Gastroesophageal sphincter (tissue), 4 donors: ENCODE results near the gene ADAMTS14. TPM values are rescaled to one million over a fixed set of nuclear protein-coding genes. Genes with fewer than 3 reads are reported as not detected.
A peak's percentile ranks its signal among the peaks of the same experiment; 100 is the strongest.

Experiments used
- ATAC-seq: fragments of 150-250 bp; one replicate; pipeline ENCODE4 v1.9.1; 2016; ENCODE audit warnings: mild to moderate bottlenecking, moderate library complexity
- H3K27ac ChIP-seq, 4 donors: fragments of 200-600 bp; sonication (generic) in 3 of 4; 1 replicate in 3 of 4; 2 replicates in 1 of 4; pipeline ENCODE4 v1.5.1; 2016 to 2019
- H3K27me3 ChIP-seq: fragments of 200-600 bp; sonication (generic); one replicate; pipeline ENCODE4 v1.5.1; 2019
- H3K36me3 ChIP-seq, 2 donors: fragments of 200-600 bp; sonication (generic); one replicate each; pipeline ENCODE4 v1.5.1; 2019; ENCODE audit warnings: control low read depth in 1 of 2
- H3K4me1 ChIP-seq, 3 donors: fragments of 200-600 bp; sonication (generic); 1 replicate in 2 of 3; 2 replicates in 1 of 3; pipeline ENCODE4 v1.5.1; 2016 to 2019; ENCODE audit warnings: control low read depth in 2 of 3
- H3K4me3 ChIP-seq, 2 donors: fragments of 200-600 bp; sonication (generic); one replicate each; pipeline ENCODE4 v1.5.1; 2019; ENCODE audit warnings: mild to moderate bottlenecking in 1 of 2, moderate library complexity in 1 of 2
- H3K9me3 ChIP-seq, 3 donors: fragments of 200-600 bp; sonication (generic); one replicate each; pipeline ENCODE4 v1.5.1; 2017 to 2019; ENCODE audit warnings: control low read depth in 2 of 3
- CTCF ChIP-seq, 4 experiments: fragments of 200-600 bp in 2 of 4; fragments of 450-650 bp in 2 of 4; sonication (generic) in 1 of 4; IDR thresholded peaks; one replicate each; pipeline ENCODE4 v1.5.1; 2017 to 2019; ENCODE audit warnings: antibody characterized with exemption in 4 of 4, mild to moderate bottlenecking in 2 of 4, moderate library complexity in 2 of 4
- EP300 ChIP-seq: sonication (generic); formaldehyde crosslinking; IDR thresholded peaks from one replicate; pipeline ENCODE4 v1.6.1; 2017; ENCODE audit warnings: antibody characterized with exemption, mild to moderate bottlenecking
- POLR2A ChIP-seq, 2 donors: fragments of 450-650 bp; IDR thresholded peaks; one replicate each; pipeline ENCODE4 v1.6.1; 2017; ENCODE audit warnings: antibody characterized with exemption in 2 of 2, mild to moderate bottlenecking in 2 of 2, moderate library complexity in 1 of 2
- POLR2AphosphoS5 ChIP-seq: sonication (generic); formaldehyde crosslinking; IDR thresholded peaks from one replicate; pipeline ENCODE4 v1.6.1; 2017; ENCODE audit warnings: antibody characterized with exemption
- WGBS, 2 donors: methylation state at CpG; one replicate each; pipeline ENCODE4 v1.1.5; 2018; ENCODE audit warnings: low coverage in 1 of 2; 5-methylcytosine and 5-hydroxymethylcytosine counted together
- total RNA-seq, 4 donors: library from RNA; depleted of rRNA; stranded (reverse); fragments of >200 nt; gene quantifications; one replicate each; pipeline ENCODE4 v1.1.0, GENCODE V29; 2016

ADAMTS14 gene
- total RNA-seq, 4 donors from 2014 or later: 0.04 to 0.27 TPM; not detected in 2

- 98 to 100% methylated on average over 2 to 9 of the region's 12 CpGs for WGBS, 2 donors
- H3K27me3 ChIP-seq: no peaks in the 10 kb centered on the region
- peaks cover 0 to 11% (median 6%) of the 10 kb centered on the region in 3 donors for H3K4me1 ChIP-seq
- no peak for ATAC-seq
- no peaks in the 10 kb centered on the region for H3K9me3 ChIP-seq
- H3K4me3 ChIP-seq: no peak overlapping the region
- TF ChIP-seq POLR2AphosphoS5 (no peak), EP300 (no peak), CTCF (IDR thresholded peaks at IDR 0.05) (no peak), POLR2A (IDR thresholded peaks at IDR 0.05) (no peak)
- no peaks in the 10 kb centered on the region for H3K36me3 ChIP-seq
- H3K27ac ChIP-seq: no peak overlapping the region
Observed at GRCh38 chr10:70689661-70690060, 17.4 kb downstream of the ADAMTS14 start.

- WGBS, 2 donors: 71% methylated on average over 5 of the region's 11 CpGs; no CpG with 5 or more reads in 1 of the 2 donors
- no peak overlapping the region for H3K27ac ChIP-seq
- no peaks in the 10 kb centered on the region for H3K9me3 ChIP-seq
- no peak for ATAC-seq
- no peaks in the 10 kb centered on the region for H3K36me3 ChIP-seq
- H3K4me3 ChIP-seq: no peak overlapping the region
- H3K27me3 ChIP-seq: no peaks in the 10 kb centered on the region
- H3K4me1 ChIP-seq: peaks cover 0 to 11% (median 6%) of the 10 kb centered on the region in 3 donors
- TF ChIP-seq POLR2A (IDR thresholded peaks at IDR 0.05) (no peak), CTCF (IDR thresholded peaks at IDR 0.05) (no peak), EP300 (no peak)
Observed at GRCh38 chr10:70690589-70690988, 18.3 kb downstream of the ADAMTS14 start.

GRCh38 chr10:70691611-70692010 lies 19.3 kb downstream of the ADAMTS14 start:
- Histone ChIP-seq H3K4me3 (no peak overlapping the region), H3K27me3 (no peaks in the 10 kb centered on the region), H3K27ac (no peak overlapping the region), H3K36me3 (no peaks in the 10 kb centered on the region), H3K9me3 (no peaks in the 10 kb centered on the region), H3K4me1 (peaks cover 0 to 11% (median 6%) of the 10 kb centered on the region in 3 donors)
- ATAC-seq: no peak
- WGBS, 2 donors: 84 to 91% methylated on average over 6 of the region's 6 CpGs
- TF ChIP-seq EP300: no peak
- no peak for TF ChIP-seq POLR2AphosphoS5
- no peak for TF ChIP-seq POLR2A (IDR thresholded peaks at IDR 0.05)
- TF ChIP-seq CTCF (IDR thresholded peaks at IDR 0.05): no peak

DNA sequence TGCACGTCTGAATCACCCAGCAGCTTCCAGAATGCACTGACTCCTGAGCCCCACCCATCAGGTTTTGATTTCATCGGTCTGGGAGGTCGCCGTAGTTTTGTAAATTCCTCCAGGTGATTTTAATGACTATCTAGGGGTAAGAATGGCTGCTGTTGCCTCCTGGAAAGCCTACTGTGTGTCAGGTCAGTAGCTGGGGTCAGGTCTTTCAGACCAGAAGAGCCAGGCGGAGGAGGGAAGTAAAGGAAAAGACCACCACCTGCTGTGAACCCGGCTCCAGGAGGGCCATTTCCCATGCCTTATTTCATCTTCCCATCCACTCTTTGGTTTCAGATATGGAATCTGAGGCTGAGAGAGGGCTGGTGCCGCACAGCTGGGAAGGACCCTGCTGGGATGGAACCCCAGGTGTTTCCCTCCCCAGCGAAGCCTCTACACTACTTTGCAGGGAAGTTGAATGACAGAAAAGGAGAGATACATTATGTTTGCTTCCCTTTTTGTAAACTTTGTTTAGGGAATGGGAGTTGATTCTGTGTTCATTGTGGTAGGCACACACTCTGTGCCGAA lies 19.8 kb downstream of the ADAMTS14 start:
- Histone ChIP-seq H3K4me3 (no peak overlapping the region), H3K9me3 (no peaks in the 10 kb centered on the region), H3K27ac (no peak overlapping the region), H3K27me3 (no peaks in the 10 kb centered on the region), H3K4me1 (peaks cover 0 to 11% (median 6%) of the 10 kb centered on the region in 3 donors), H3K36me3 (no peaks in the 10 kb centered on the region)
- ATAC-seq: no peak
- TF ChIP-seq CTCF (IDR thresholded peaks at IDR 0.05) (no peak), POLR2AphosphoS5 (no peak), POLR2A (IDR thresholded peaks at IDR 0.05) (no peak)
- WGBS, 2 donors: 74 to 100% methylated on average over 1 to 9 of the region's 9 CpGs

GRCh38 chr10:70693619-70694335 lies 21.5 kb downstream of the ADAMTS14 start:
- Histone ChIP-seq H3K27me3 (no peaks in the 10 kb centered on the region), H3K4me3 (no peak overlapping the region), H3K9me3 (no peaks in the 10 kb centered on the region), H3K27ac (no peak overlapping the region), H3K36me3 (no peaks in the 10 kb centered on the region), H3K4me1 (peaks cover 0 to 11% (median 6%) of the 10 kb centered on the region in 3 donors)
- TF ChIP-seq POLR2A (IDR thresholded peaks at IDR 0.05) (no peak), POLR2AphosphoS5 (no peak), EP300 (no peak), CTCF (IDR thresholded peaks at IDR 0.05) (no peak)
- 39 to 44% methylated on average over 12 to 13 of the region's 19 CpGs for WGBS, 2 donors
- ATAC-seq: peak; percentile 44
